Measurements from ENCODE around the gene LRIT1.

DNA sequence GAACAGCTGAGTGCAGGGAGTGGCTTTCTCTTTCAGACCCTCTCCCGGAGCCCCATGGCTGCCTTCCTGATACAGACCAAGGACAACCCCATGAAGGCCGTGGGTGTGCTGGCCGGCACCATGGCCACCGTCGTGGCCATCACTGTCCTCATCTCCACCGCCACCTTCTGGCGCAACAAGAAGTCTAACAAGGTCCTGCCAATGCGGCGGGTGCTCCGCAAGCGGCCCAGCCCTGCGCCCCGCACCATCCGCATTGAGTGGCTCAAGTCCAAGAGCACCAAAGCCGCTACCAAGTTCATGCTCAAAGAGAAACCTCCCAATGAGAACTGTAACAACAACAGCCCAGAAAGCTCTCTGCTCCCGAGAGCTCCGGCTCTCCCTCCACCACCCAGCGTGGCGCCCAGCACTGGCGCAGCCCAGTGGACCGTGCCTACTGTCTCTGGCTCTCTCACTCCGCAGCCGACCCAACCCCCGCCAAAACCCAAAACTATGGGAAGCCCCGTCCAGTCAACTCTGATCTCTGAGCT is 27.2 kb downstream of the LRIT1 start:
- TF ChIP-seq, protein P1, sequence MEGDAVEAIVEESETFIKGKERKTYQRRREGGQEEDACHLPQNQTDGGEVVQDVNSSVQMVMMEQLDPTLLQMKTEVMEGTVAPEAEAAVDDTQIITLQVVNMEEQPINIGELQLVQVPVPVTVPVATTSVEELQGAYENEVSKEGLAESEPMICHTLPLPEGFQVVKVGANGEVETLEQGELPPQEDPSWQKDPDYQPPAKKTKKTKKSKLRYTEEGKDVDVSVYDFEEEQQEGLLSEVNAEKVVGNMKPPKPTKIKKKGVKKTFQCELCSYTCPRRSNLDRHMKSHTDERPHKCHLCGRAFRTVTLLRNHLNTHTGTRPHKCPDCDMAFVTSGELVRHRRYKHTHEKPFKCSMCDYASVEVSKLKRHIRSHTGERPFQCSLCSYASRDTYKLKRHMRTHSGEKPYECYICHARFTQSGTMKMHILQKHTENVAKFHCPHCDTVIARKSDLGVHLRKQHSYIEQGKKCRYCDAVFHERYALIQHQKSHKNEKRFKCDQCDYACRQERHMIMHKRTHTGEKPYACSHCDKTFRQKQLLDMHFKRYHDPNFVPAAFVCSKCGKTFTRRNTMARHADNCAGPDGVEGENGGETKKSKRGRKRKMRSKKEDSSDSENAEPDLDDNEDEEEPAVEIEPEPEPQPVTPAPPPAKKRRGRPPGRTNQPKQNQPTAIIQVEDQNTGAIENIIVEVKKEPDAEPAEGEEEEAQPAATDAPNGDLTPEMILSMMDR (IDR thresholded peaks at IDR 0.05): no peak
- no peak for TF ChIP-seq SMC3 (IDR thresholded peaks at IDR 0.05; ENCODE audit: low read depth, low read length)
